Esophagus squamous epithelium (tissue), 5 donors: ENCODE data around the gene FUBP3. TPM values are rescaled to one million over a fixed set of nuclear protein-coding genes. Genes with fewer than 3 reads are reported as not detected.

Source experiments
- DNase-seq: peaks from one replicate; lab custom pipeline; 2025; lab: John Stamatoyannopoulos, UW
- H3K27ac ChIP-seq, 4 donors: fragments of 200-600 bp; sonication (generic); one replicate each; pipeline ENCODE4 v1.5.1; 2016 to 2019; ENCODE audit warnings: mild to moderate bottlenecking in 1 of 4
- H3K27me3 ChIP-seq, 4 donors: fragments of 200-600 bp; sonication (generic); 1 replicate in 3 of 4; 2 replicates in 1 of 4; pipeline versions ENCODE4 v1.5.1 to v1.6.0; 2017 to 2021; ENCODE audit warnings: antibody characterized with exemption in 1 of 4
- H3K36me3 ChIP-seq, 3 donors: fragments of 200-600 bp; sonication (generic); one replicate each; pipeline ENCODE4 v1.5.1; 2016 to 2019
- H3K4me1 ChIP-seq, 3 donors: fragments of 200-600 bp; sonication (generic); one replicate each; pipeline ENCODE4 v1.5.1; 2017 to 2019
- H3K4me3 ChIP-seq, 4 donors: fragments of 200-600 bp; sonication (generic); 1 replicate in 3 of 4; 2 replicates in 1 of 4; pipeline ENCODE4 v1.5.1; 2016 to 2019; ENCODE audit warnings: mild to moderate bottlenecking in 2 of 4, moderate library complexity in 1 of 4
- H3K9me3 ChIP-seq, 3 donors: fragments of 200-600 bp; sonication (generic); one replicate each; pipeline ENCODE4 v1.5.1; 2016 to 2019
- CTCF ChIP-seq, 6 experiments: fragments of 450-650 bp in 4 of 6; fragments of 200-600 bp in 2 of 6; sonication (generic) in 2 of 6; IDR thresholded peaks; one replicate each; pipeline ENCODE4 v1.5.1; 2016 to 2019; ENCODE audit warnings: antibody characterized with exemption in 6 of 6, mild to moderate bottlenecking in 4 of 6, moderate library complexity in 4 of 6
- POLR2A ChIP-seq, 4 donors: fragments of 450-650 bp; IDR thresholded peaks; one replicate each; pipeline ENCODE4 v1.6.1; 2017; ENCODE audit warnings: antibody characterized with exemption in 4 of 4, mild to moderate bottlenecking in 4 of 4, moderate library complexity in 3 of 4
- whole genome bisulfite sequencing, 2 donors: methylation state at CpG; one replicate each; pipeline ENCODE4 v1.1.5; 2018; 5-methylcytosine and 5-hydroxymethylcytosine counted together
- intact Hi-C: fragments of 100-400 bp; cut with DNase I; formaldehyde crosslinking; loops from one replicate; pipeline ENCODE4 v1.15.0; 2022
- total RNA-seq, 4 donors: library from RNA; depleted of rRNA; stranded (reverse); fragments of >200 nt; gene quantifications; one replicate each; pipeline ENCODE4 v1.1.0, GENCODE V29; 2016
- donor health status: DM: yes; HTN: yes; CAD: no.

Gene FUBP3
- total RNA-seq, 4 donors from 2014 or later: 28.2 to 39.0 (median 33.9) TPM

GRCh38 chr9:130544364-130544763 lies 35.0 kb upstream of the FUBP3 start:
- H3K4me3 ChIP-seq: no peak overlapping the region
- no peak for DNase-seq
- intact Hi-C loops: no loop called here
- peaks cover 0 to 39% (median 0%) of the 10 kb centered on the region in 4 donors for H3K27me3 ChIP-seq
- 58 to 76% methylated on average over 7 to 8 of the region's 9 CpGs for WGBS, 2 donors
- TF ChIP-seq CTCF (IDR thresholded peaks at IDR 0.05): no peak
- TF ChIP-seq POLR2A (IDR thresholded peaks at IDR 0.05): no peak
- H3K36me3 ChIP-seq: no peaks in the 10 kb centered on the region
- H3K9me3 ChIP-seq: no peaks in the 10 kb centered on the region
- no peak overlapping the region for H3K27ac ChIP-seq
- H3K4me1 ChIP-seq: peaks cover 5 to 33% (median 10%) of the 10 kb centered on the region in 3 donors

GRCh38 chr9:130548103-130548502 lies 31.3 kb upstream of the FUBP3 start:
- no peak for DNase-seq
- Histone ChIP-seq H3K27me3 (peaks cover 0 to 18% (median 0%) of the 10 kb centered on the region in 4 donors), H3K36me3 (no peaks in the 10 kb centered on the region), H3K27ac (no peak overlapping the region), H3K9me3 (no peaks in the 10 kb centered on the region), H3K4me1 (peaks cover 0 to 4% (median 0%) of the 10 kb centered on the region in 3 donors), H3K4me3 (no peak overlapping the region)
- 60 to 62% methylated on average over 2 to 5 of the region's 6 CpGs for WGBS, 2 donors
- TF ChIP-seq POLR2A (IDR thresholded peaks at IDR 0.05) (no peak), CTCF (IDR thresholded peaks at IDR 0.05) (no peak)
- intact Hi-C loops: no loop called here

GRCh38 chr9:130549093-130549735 lies 30.2 kb upstream of the FUBP3 start:
- Histone ChIP-seq H3K36me3 (no peaks in the 10 kb centered on the region), H3K9me3 (no peaks in the 10 kb centered on the region), H3K4me3 (no peak overlapping the region), H3K27me3 (peaks cover 0 to 27% (median 0%) of the 10 kb centered on the region in 4 donors), H3K4me1 (no peaks in the 10 kb centered on the region), H3K27ac (no peak overlapping the region)
- intact Hi-C loops: no loop called here
- no peak for DNase-seq
- WGBS, 2 donors: 89 to 91% methylated on average over 5 of the region's 5 CpGs
- TF ChIP-seq POLR2A (IDR thresholded peaks at IDR 0.05): no peak
- TF ChIP-seq CTCF (IDR thresholded peaks at IDR 0.05): no peak

- peaks cover 0 to 51% (median 0%) of the 10 kb centered on the region in 4 donors for H3K27me3 ChIP-seq
- TF ChIP-seq CTCF (IDR thresholded peaks at IDR 0.05) (no peak), POLR2A (IDR thresholded peaks at IDR 0.05) (no peak)
- intact Hi-C loops: no loop called here
- WGBS, 2 donors: 100% methylated on average over 1 of the region's 5 CpGs; no CpG with 5 or more reads in 1 of the 2 donors
- H3K36me3 ChIP-seq: no peaks in the 10 kb centered on the region
- no peak for DNase-seq
- no peak overlapping the region for H3K4me3 ChIP-seq
- H3K9me3 ChIP-seq: no peaks in the 10 kb centered on the region
- H3K4me1 ChIP-seq: peaks cover 0 to 10% (median 0%) of the 10 kb centered on the region in 3 donors
- H3K27ac ChIP-seq: no peak overlapping the region
Observed at GRCh38 chr9:130554606-130555005, 24.8 kb upstream of the FUBP3 start.

- 70 to 86% methylated on average over 3 to 6 of the region's 6 CpGs for WGBS, 2 donors
- Histone ChIP-seq H3K4me3 (no peak overlapping the region), H3K9me3 (no peaks in the 10 kb centered on the region), H3K36me3 (no peaks in the 10 kb centered on the region), H3K27me3 (peaks cover 0 to 51% (median 0%) of the 10 kb centered on the region in 4 donors), H3K4me1 (peaks cover 0 to 10% (median 0%) of the 10 kb centered on the region in 3 donors), H3K27ac (no peak overlapping the region)
- no peak for DNase-seq
- intact Hi-C loops: no loop called here
- no peak for TF ChIP-seq POLR2A (IDR thresholded peaks at IDR 0.05)
- TF ChIP-seq CTCF (IDR thresholded peaks at IDR 0.05): no peak
Observed at GRCh38 chr9:130555061-130555460, 24.3 kb upstream of the FUBP3 start.
